CD4-positive, alpha-beta memory T cell (primary cell): ENCODE results near the gene PAIP2B. TPM values are rescaled to one million over a fixed set of nuclear protein-coding genes. Genes with fewer than 3 reads are reported as not detected.

Experiments
- CTCF ChIA-PET: fragments of 350-600 bp; sonication (Branson Sonifier 250); formaldehyde crosslinking; loops from one replicate; lab custom pipeline; 2021; ENCODE audit warnings: inconsistent platforms; ENCODE audit not compliant: partially characterized antibody; lab: Charles Lee
- POLR2A ChIA-PET: fragments of 350-600 bp; sonication (Branson Sonifier 250); formaldehyde crosslinking; loops from one replicate; lab custom pipeline; 2021; ENCODE audit not compliant: partially characterized antibody; lab: Charles Lee
- DNase-seq, 5 donors: peaks; one replicate each; pipeline versions ENCODE4 v3.0.0 to v3.0.0-alpha.2; 2020 to 2022; ENCODE audit warnings: mixed read lengths in 1 of 5
- H3K27ac ChIP-seq: one replicate; pipeline ENCODE4 v1.7.0; 2013; ENCODE audit warnings: low read depth, low read length
- H3K27me3 ChIP-seq: 2 replicates; pipeline ENCODE4 v1.7.0; 2013; ENCODE audit warnings: mild to moderate bottlenecking, low read length, moderate library complexity; ENCODE audit not compliant: insufficient read depth
- H3K36me3 ChIP-seq: 2 replicates; pipeline ENCODE4 v1.7.0; 2013; ENCODE audit warnings: mild to moderate bottlenecking, low read length, moderate library complexity; ENCODE audit not compliant: insufficient read depth
- H3K4me1 ChIP-seq: 2 replicates; pipeline ENCODE4 v1.7.0; 2013; ENCODE audit warnings: mild to moderate bottlenecking, low read length, moderate library complexity; ENCODE audit not compliant: insufficient read depth
- H3K4me3 ChIP-seq, 2 donors: one replicate each; pipeline ENCODE4 v1.7.0; 2013; ENCODE audit warnings: low read length in 2 of 2, mild to moderate bottlenecking in 1 of 2
- H3K9me3 ChIP-seq, 2 donors: one replicate each; pipeline ENCODE4 v1.7.0; 2013; ENCODE audit warnings: low read length in 2 of 2, control low read depth in 1 of 2; ENCODE audit not compliant: control insufficient read depth in 1 of 2
- H3K27ac Mint-ChIP-seq, 7 donors: one replicate each; pipeline ENCODE4 v1.8.0; 2020 to 2021; ENCODE audit warnings: mixed read lengths in 7 of 7, mild to moderate bottlenecking in 6 of 7, inconsistent platforms in 3 of 7, moderate library complexity in 3 of 7
- H3K27me3 Mint-ChIP-seq, 2 donors: one replicate each; pipeline ENCODE4 v1.8.0; 2020 to 2021; ENCODE audit warnings: mixed read lengths in 2 of 2
- H3K36me3 Mint-ChIP-seq, 2 donors: one replicate each; pipeline ENCODE4 v1.8.0; 2020 to 2021; ENCODE audit warnings: mixed read lengths in 2 of 2, inconsistent platforms in 1 of 2, mild to moderate bottlenecking in 1 of 2
- H3K4me1 Mint-ChIP-seq, 4 donors: one replicate each; pipeline ENCODE4 v1.8.0; 2020 to 2021; ENCODE audit warnings: mixed read lengths in 4 of 4, mild to moderate bottlenecking in 1 of 4
- H3K4me3 Mint-ChIP-seq, 8 donors: one replicate each; pipeline ENCODE4 v1.8.0; 2020 to 2021; ENCODE audit warnings: mixed read lengths in 8 of 8, mild to moderate bottlenecking in 7 of 8, moderate library complexity in 6 of 8, inconsistent platforms in 3 of 8
- H3K9me3 Mint-ChIP-seq, 8 donors: one replicate each; pipeline ENCODE4 v1.8.0; 2020 to 2021; ENCODE audit warnings: mixed read lengths in 8 of 8, mild to moderate bottlenecking in 5 of 8, inconsistent platforms in 3 of 8, moderate library complexity in 1 of 8
- intact Hi-C: fragments of 100-400 bp; cut with micrococcal nuclease; formaldehyde crosslinking; loops from one replicate; pipeline ENCODE4 v1.15.1; 2023
- polyA plus RNA-seq, 2 donors: library from polyadenylated mRNA; unstranded; fragments of 300-500 nt; fragmentation: Illumina TruSeq; gene quantifications; one replicate each; pipeline ENCODE4 v1.2.3, GENCODE V29; 2021
- total RNA-seq, 2 experiments: library from RNA; stranded (reverse); gene quantifications; one replicate each; pipeline ENCODE4 v1.2.3, GENCODE V29; 2021

The PAIP2B gene
- total and polyA plus RNA-seq, 4 experiments from 2014 or later = 1.7 to 11.0 (median 5.8) TPM

- ChIA-PET POLR2A (no interaction called here), CTCF (interaction anchor here (1.0 kb wide), 1 partner anchor 362 kb away, joined by 3 read pairs; no protein-coding TSS in a partner anchor)
- peaks cover 53 to 68% of the 10 kb centered on the region in 2 donors for H3K36me3 Mint-ChIP-seq
Measured at GRCh38 chr2:71148506-71149063, 78.3 kb downstream of the PAIP2B start.

GRCh38 chr2:71143782-71144181 is 83.1 kb downstream of the PAIP2B start:
- CTCF ChIA-PET = interaction anchor here (0.9 kb wide), 1 partner anchor 13 kb away, joined by 3 read pairs; no protein-coding TSS in a partner anchor
- Histone ChIP-seq H3K27me3 (no peaks in the 10 kb centered on the region), H3K9me3 (no peaks in the 10 kb centered on the region), H3K27ac (no peak overlapping the region), H3K4me1 (no peaks in the 10 kb centered on the region), H3K4me3 (no peak overlapping the region), H3K36me3 (peaks cover 81% of the 10 kb centered on the region)
- DNase-seq = no peak
- H3K4me3 Mint-ChIP-seq = no peak overlapping the region
- intact Hi-C loops = no loop called here
- POLR2A ChIA-PET = interaction anchor here (1.2 to 2.0 kb wide), 2 partner anchors 13 to 76 kb away, joined by 3 to 11 read pairs; partner anchors contain the start of genes MCEE and MPHOSPH10
- H3K27me3 Mint-ChIP-seq = no peaks in the 10 kb centered on the region
- peaks cover 64 to 88% of the 10 kb centered on the region in 2 donors for H3K36me3 Mint-ChIP-seq
- H3K27ac Mint-ChIP-seq = no peak overlapping the region
- no peaks in the 10 kb centered on the region for H3K9me3 Mint-ChIP-seq
- peaks cover 0 to 5% (median 4%) of the 10 kb centered on the region in 4 donors for H3K4me1 Mint-ChIP-seq

More at GRCh38 chr2:71148506-71149063, 78.3 kb downstream of the PAIP2B start:
- no peaks in the 10 kb centered on the region for H3K27me3 ChIP-seq
- H3K27ac ChIP-seq = no peak overlapping the region
- no peaks in the 10 kb centered on the region for H3K9me3 ChIP-seq
- peak overlapping the region in 4 of 7 donors; percentile 12 to 49 (median 40) for H3K27ac Mint-ChIP-seq
- peaks cover 2 to 4% (median 3%) of the 10 kb centered on the region in 4 donors for H3K4me1 Mint-ChIP-seq
- H3K4me3 Mint-ChIP-seq = no peak overlapping the region
- H3K9me3 Mint-ChIP-seq = no peaks in the 10 kb centered on the region
- no peak overlapping the region for H3K4me3 ChIP-seq
- H3K27me3 Mint-ChIP-seq = no peaks in the 10 kb centered on the region
- H3K36me3 ChIP-seq = peaks cover 49% of the 10 kb centered on the region
- intact Hi-C loops = no loop called here
- DNase-seq = no peak
- no peaks in the 10 kb centered on the region for H3K4me1 ChIP-seq

- peaks cover 64% of the 10 kb centered on the region for H3K36me3 ChIP-seq
- intact Hi-C loops = no loop called here
- H3K9me3 ChIP-seq = no peaks in the 10 kb centered on the region
- Mint-ChIP-seq H3K4me3 (no peak overlapping the region), H3K36me3 (peaks cover 42 to 49% of the 10 kb centered on the region in 2 donors), H3K9me3 (no peaks in the 10 kb centered on the region), H3K4me1 (peaks cover 0 to 1% (median under 1%) of the 10 kb centered on the region in 4 donors), H3K27me3 (no peaks in the 10 kb centered on the region), H3K27ac (peak overlapping the region in 1 of 7 donors; percentile 29)
- POLR2A ChIA-PET = interaction anchor here (2.5 kb wide), 1 partner anchor 68 kb away, joined by 6 read pairs; the partner anchor contains the start of gene NAGK
- no peak overlapping the region for H3K27ac ChIP-seq
- CTCF ChIA-PET = interaction anchor here (0.7 kb wide), 1 partner anchor 196 kb away, joined by 4 read pairs; the partner anchor contains the start of gene ZNF638
- no peak for DNase-seq
- H3K4me3 ChIP-seq = no peak overlapping the region
- peaks cover 19% of the 10 kb centered on the region for H3K4me1 ChIP-seq
- no peaks in the 10 kb centered on the region for H3K27me3 ChIP-seq
Measured at GRCh38 chr2:71136174-71136573, 90.7 kb downstream of the PAIP2B start.

GRCh38 chr2:71133603-71134002 is 93.3 kb downstream of the PAIP2B start:
- Histone ChIP-seq H3K4me1 (peaks cover 33% of the 10 kb centered on the region), H3K27ac (no peak overlapping the region), H3K4me3 (no peak overlapping the region), H3K36me3 (peaks cover 41% of the 10 kb centered on the region), H3K27me3 (no peaks in the 10 kb centered on the region), H3K9me3 (no peaks in the 10 kb centered on the region)
- no peaks in the 10 kb centered on the region for H3K9me3 Mint-ChIP-seq
- ChIA-PET POLR2A (interaction anchor here (1.6 to 6.0 kb wide), 2 partner anchors 64 to 1696 kb away, joined by 4 to 154 read pairs; partner anchors contain the start of genes NAGK and NFU1), CTCF (no interaction called here)
- no peak overlapping the region for H3K4me3 Mint-ChIP-seq
- H3K27me3 Mint-ChIP-seq = no peaks in the 10 kb centered on the region
- intact Hi-C loops = no loop called here
- H3K27ac Mint-ChIP-seq = no peak overlapping the region
- DNase-seq = no peak
- peaks cover 0 to 9% (median 7%) of the 10 kb centered on the region in 4 donors for H3K4me1 Mint-ChIP-seq
- H3K36me3 Mint-ChIP-seq = peaks cover 25 to 36% of the 10 kb centered on the region in 2 donors

Other genes starting within 250 kb of the PAIP2B start
- gene ANKRD53, start 248.5 kb downstream of the PAIP2B start, total RNA-seq = under 1 TPM in 1 of 2 experiments, not detected in 1; 0.20 TPM
- not detected for gene ANKRD53, start 248.5 kb downstream of the PAIP2B start, polyA plus RNA-seq
- 10 to 100 TPM; 61.1 to 70.0 TPM for gene TEX261, start 232.2 kb downstream of the PAIP2B start, total RNA-seq
- gene TEX261, start 232.2 kb downstream of the PAIP2B start, polyA plus RNA-seq = 10 to 100 TPM; 39.6 to 43.0 TPM
- 100 to 1,000 TPM; 161 to 167 TPM for gene NAGK, start 158.5 kb downstream of the PAIP2B start, total RNA-seq
- 10 to 100 TPM; 73.8 to 82.4 TPM for gene NAGK, start 158.5 kb downstream of the PAIP2B start, polyA plus RNA-seq
- gene MCEE, start 96.9 kb downstream of the PAIP2B start, total RNA-seq = 10 to 100 TPM; 27.1 to 30.0 TPM
- 10 to 100 TPM; 20.7 to 24.7 TPM for gene MCEE, start 96.9 kb downstream of the PAIP2B start, polyA plus RNA-seq
- 10 to 100 TPM; 50.6 to 54.2 TPM for gene MPHOSPH10, start 96.5 kb downstream of the PAIP2B start, total RNA-seq
- 10 to 100 TPM; 13.4 to 32.0 TPM for gene MPHOSPH10, start 96.5 kb downstream of the PAIP2B start, polyA plus RNA-seq
- 100 to 1,000 TPM; 167 TPM for gene ZNF638, start 104.7 kb upstream of the PAIP2B start, total RNA-seq
- gene ZNF638, start 104.7 kb upstream of the PAIP2B start, polyA plus RNA-seq = 10 to 100 TPM; 19.8 to 53.4 TPM
- gene DYSF, start 226.5 kb upstream of the PAIP2B start, total RNA-seq = under 1 TPM; 0.28 to 0.49 TPM
- gene DYSF, start 226.5 kb upstream of the PAIP2B start, polyA plus RNA-seq = not detected